HG02763 (cell line): Measurements from ENCODE around the gene NAA35.

Experiments used
- ATAC-seq: cut with Tn5 transposase; IDR thresholded peaks from one replicate; pipeline ENCODE4 v1.9.1; 2021; ENCODE audit warnings: mild to moderate bottlenecking, moderate library complexity; ENCODE audit not compliant: unreplicated experiment

NAA35 gene

GRCh38 chr9:86057491-86057890, 116.5 kb downstream of the NAA35 start:
- ATAC-seq = no peak

GRCh38 chr9:86061972-86062739, 121.2 kb downstream of the NAA35 start:
- no peak for ATAC-seq

- no peak for ATAC-seq
Measured at GRCh38 chr9:86062845-86063693, 122.1 kb downstream of the NAA35 start.

GRCh38 chr9:86064220-86064619, 123.3 kb downstream of the NAA35 start:
- no peak for ATAC-seq

GRCh38 chr9:86069206-86069869, 128.4 kb downstream of the NAA35 start:
- ATAC-seq = no peak
